IPS DF 6.9 (cell line): ENCODE results near the gene CCDC187.

Source experiments
- DNase-seq: peaks from one replicate; pipeline ENCODE4 v3.0.0-alpha.2; 2013; ENCODE audit warnings: low read depth, low spot score
- H3K27ac ChIP-seq: one replicate; pipeline ENCODE4 v1.5.1; 2013; ENCODE audit warnings: low read length, control low read depth
- H3K27me3 ChIP-seq: 2 replicates; pipeline ENCODE4 v1.6.1; 2013; ENCODE audit warnings: mild to moderate bottlenecking, low read length; ENCODE audit not compliant: control insufficient read depth, insufficient read depth
- H3K36me3 ChIP-seq: 2 replicates; pipeline ENCODE4 v1.6.1; 2013; ENCODE audit warnings: low read length; ENCODE audit not compliant: control insufficient read depth, insufficient read depth
- H3K4me1 ChIP-seq: 2 replicates; pipeline ENCODE4 v1.6.1; 2013; ENCODE audit warnings: low read length; ENCODE audit not compliant: control insufficient read depth, insufficient read depth
- H3K4me3 ChIP-seq: 2 replicates; pipeline ENCODE4 v1.5.1; 2013; ENCODE audit warnings: mild to moderate bottlenecking, low read length
- H3K9me3 ChIP-seq: 2 replicates; pipeline ENCODE4 v1.6.1; 2013; ENCODE audit warnings: low read length, inconsistent platforms; ENCODE audit not compliant: control insufficient read depth, insufficient read depth
- WGBS: extraction: QIAGEN DNeasy Blood & Tissue Kit; methylation state at CpG from one replicate; pipeline ENCODE4 v1.1.7; 2013; ENCODE audit warnings: mixed read lengths, missing lambda C conversion rate; ENCODE audit not compliant: insufficient read length, insufficient coverage; 5-methylcytosine and 5-hydroxymethylcytosine counted together

Gene CCDC187

GRCh38 chr9:136345281-136346156, 41.6 kb upstream of the CCDC187 start:
- DNase-seq: no peak
- no peaks in the 10 kb centered on the region for H3K27me3 ChIP-seq
- H3K4me3 ChIP-seq: no peak overlapping the region
- H3K27ac ChIP-seq: no peak overlapping the region
- WGBS: no CpG with 5 or more reads among the region's 43 CpGs
- no peaks in the 10 kb centered on the region; the same call in 1 of the 2 replicates for H3K36me3 ChIP-seq
- no peaks in the 10 kb centered on the region for H3K9me3 ChIP-seq
- H3K4me1 ChIP-seq: peaks cover 7% of the 10 kb centered on the region

- Histone ChIP-seq H3K9me3 (no peaks in the 10 kb centered on the region), H3K4me3 (no peak overlapping the region), H3K36me3 (no peaks in the 10 kb centered on the region; the same call in 1 of the 2 replicates), H3K4me1 (peaks cover 7% of the 10 kb centered on the region), H3K27me3 (no peaks in the 10 kb centered on the region), H3K27ac (no peak overlapping the region)
- DNase-seq: no peak
- WGBS: no CpG with 5 or more reads among the region's 21 CpGs
These were observed 40.8 kb upstream of the CCDC187 start for GRCh38 chr9:136344544-136345280.

GRCh38 chr9:136343884-136344269, 40.0 kb upstream of the CCDC187 start:
- no peaks in the 10 kb centered on the region; the same call in 1 of the 2 replicates for H3K36me3 ChIP-seq
- H3K4me3 ChIP-seq: no peak overlapping the region; the same call in 1 of the 2 replicates
- no peak for DNase-seq
- H3K4me1 ChIP-seq: peaks cover 7% of the 10 kb centered on the region; the same call in 1 of the 2 replicates
- no peaks in the 10 kb centered on the region for H3K27me3 ChIP-seq
- H3K9me3 ChIP-seq: no peaks in the 10 kb centered on the region
- no CpG with 5 or more reads among the region's 24 CpGs for WGBS
- H3K27ac ChIP-seq: no peak overlapping the region

GRCh38 chr9:136343121-136343883, 39.4 kb upstream of the CCDC187 start:
- no peak for DNase-seq
- H3K36me3 ChIP-seq: no peaks in the 10 kb centered on the region; the same call in 1 of the 2 replicates
- H3K4me1 ChIP-seq: peaks cover 7% of the 10 kb centered on the region; the same call in 1 of the 2 replicates
- no peaks in the 10 kb centered on the region for H3K27me3 ChIP-seq
- H3K9me3 ChIP-seq: no peaks in the 10 kb centered on the region
- no peak overlapping the region for H3K27ac ChIP-seq
- no CpG with 5 or more reads among the region's 23 CpGs for WGBS
- no peak overlapping the region; the same call in 1 of the 2 replicates for H3K4me3 ChIP-seq

- Histone ChIP-seq H3K27me3 (no peaks in the 10 kb centered on the region), H3K4me1 (peaks cover 7% of the 10 kb centered on the region; the same call in 1 of the 2 replicates), H3K4me3 (peak overlapping the region; percentile 24; the same call in 1 of the 2 replicates), H3K36me3 (no peaks in the 10 kb centered on the region; the same call in 1 of the 2 replicates), H3K9me3 (no peaks in the 10 kb centered on the region), H3K27ac (no peak overlapping the region)
- peak; percentile 41 for DNase-seq
- WGBS: no CpG with 5 or more reads among the region's 60 CpGs
These were observed 38.6 kb upstream of the CCDC187 start for GRCh38 chr9:136342181-136343120.

- Histone ChIP-seq H3K9me3 (no peaks in the 10 kb centered on the region), H3K4me3 (no peak overlapping the region), H3K4me1 (peaks cover 7% of the 10 kb centered on the region), H3K27ac (no peak overlapping the region), H3K36me3 (peaks cover 2% of the 10 kb centered on the region; the same call in 1 of the 2 replicates), H3K27me3 (no peaks in the 10 kb centered on the region)
- DNase-seq: no peak
- no CpG with 5 or more reads among the region's 10 CpGs for WGBS
These were observed 37.9 kb upstream of the CCDC187 start for GRCh38 chr9:136341769-136342168.

GRCh38 chr9:136341042-136341655, 37.3 kb upstream of the CCDC187 start:
- Histone ChIP-seq H3K27ac (no peak overlapping the region), H3K4me3 (no peak overlapping the region), H3K4me1 (peaks cover 7% of the 10 kb centered on the region), H3K27me3 (no peaks in the 10 kb centered on the region), H3K36me3 (peaks cover 2% of the 10 kb centered on the region; the same call in 1 of the 2 replicates), H3K9me3 (no peaks in the 10 kb centered on the region)
- no CpG with 5 or more reads among the region's 18 CpGs for WGBS
- no peak for DNase-seq

GRCh38 chr9:136340356-136341041, 36.6 kb upstream of the CCDC187 start:
- no CpG with 5 or more reads among the region's 28 CpGs for WGBS
- no peak overlapping the region for H3K4me3 ChIP-seq
- H3K4me1 ChIP-seq: peaks cover 7% of the 10 kb centered on the region
- no peak overlapping the region for H3K27ac ChIP-seq
- H3K27me3 ChIP-seq: no peaks in the 10 kb centered on the region
- peaks cover 2% of the 10 kb centered on the region; the same call in 1 of the 2 replicates for H3K36me3 ChIP-seq
- no peak for DNase-seq
- H3K9me3 ChIP-seq: no peaks in the 10 kb centered on the region

GRCh38 chr9:136339958-136340310, 36.0 kb upstream of the CCDC187 start:
- H3K36me3 ChIP-seq: peaks cover 2% of the 10 kb centered on the region; the same call in 1 of the 2 replicates
- peaks cover 7% of the 10 kb centered on the region for H3K4me1 ChIP-seq
- no CpG with 5 or more reads among the region's 12 CpGs for WGBS
- DNase-seq: no peak
- H3K4me3 ChIP-seq: no peak overlapping the region
- no peak overlapping the region for H3K27ac ChIP-seq
- no peaks in the 10 kb centered on the region for H3K27me3 ChIP-seq
- H3K9me3 ChIP-seq: no peaks in the 10 kb centered on the region
